GM12874 (cell line): ENCODE data around the gene NTN4.

ENCODE experiments used
- TF ChIP-seq, protein P1 (sequence below): IDR thresholded peaks from 2 replicates; pipeline ENCODE4 v1.5.1; 2011; ENCODE audit warnings: low read depth, mild to moderate bottlenecking, control low read depth, low read length, moderate library complexity; ENCODE audit not compliant: insufficient read depth

Gene NTN4

DNA sequence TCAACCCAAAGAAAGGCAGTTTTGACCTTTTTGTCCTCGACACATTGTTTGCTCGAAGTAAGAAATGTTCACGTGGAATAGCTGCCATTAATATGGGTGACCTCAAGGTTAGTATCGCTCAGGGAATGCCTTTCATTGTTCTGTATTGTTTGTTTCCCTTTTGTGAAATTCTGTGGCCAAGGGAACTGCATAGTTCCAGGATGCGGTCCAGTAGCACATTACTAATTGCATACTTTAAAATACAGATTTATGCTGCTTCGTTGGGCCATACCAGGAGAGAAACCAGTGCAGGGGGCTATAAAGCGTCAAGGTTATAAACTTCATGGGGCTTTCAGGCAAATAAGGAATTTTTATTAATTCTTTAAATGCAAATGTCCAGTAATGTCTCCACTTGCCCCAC, 166.0 kb downstream of the NTN4 start:
- TF ChIP-seq, protein P1, sequence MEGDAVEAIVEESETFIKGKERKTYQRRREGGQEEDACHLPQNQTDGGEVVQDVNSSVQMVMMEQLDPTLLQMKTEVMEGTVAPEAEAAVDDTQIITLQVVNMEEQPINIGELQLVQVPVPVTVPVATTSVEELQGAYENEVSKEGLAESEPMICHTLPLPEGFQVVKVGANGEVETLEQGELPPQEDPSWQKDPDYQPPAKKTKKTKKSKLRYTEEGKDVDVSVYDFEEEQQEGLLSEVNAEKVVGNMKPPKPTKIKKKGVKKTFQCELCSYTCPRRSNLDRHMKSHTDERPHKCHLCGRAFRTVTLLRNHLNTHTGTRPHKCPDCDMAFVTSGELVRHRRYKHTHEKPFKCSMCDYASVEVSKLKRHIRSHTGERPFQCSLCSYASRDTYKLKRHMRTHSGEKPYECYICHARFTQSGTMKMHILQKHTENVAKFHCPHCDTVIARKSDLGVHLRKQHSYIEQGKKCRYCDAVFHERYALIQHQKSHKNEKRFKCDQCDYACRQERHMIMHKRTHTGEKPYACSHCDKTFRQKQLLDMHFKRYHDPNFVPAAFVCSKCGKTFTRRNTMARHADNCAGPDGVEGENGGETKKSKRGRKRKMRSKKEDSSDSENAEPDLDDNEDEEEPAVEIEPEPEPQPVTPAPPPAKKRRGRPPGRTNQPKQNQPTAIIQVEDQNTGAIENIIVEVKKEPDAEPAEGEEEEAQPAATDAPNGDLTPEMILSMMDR = no peak

DNA sequence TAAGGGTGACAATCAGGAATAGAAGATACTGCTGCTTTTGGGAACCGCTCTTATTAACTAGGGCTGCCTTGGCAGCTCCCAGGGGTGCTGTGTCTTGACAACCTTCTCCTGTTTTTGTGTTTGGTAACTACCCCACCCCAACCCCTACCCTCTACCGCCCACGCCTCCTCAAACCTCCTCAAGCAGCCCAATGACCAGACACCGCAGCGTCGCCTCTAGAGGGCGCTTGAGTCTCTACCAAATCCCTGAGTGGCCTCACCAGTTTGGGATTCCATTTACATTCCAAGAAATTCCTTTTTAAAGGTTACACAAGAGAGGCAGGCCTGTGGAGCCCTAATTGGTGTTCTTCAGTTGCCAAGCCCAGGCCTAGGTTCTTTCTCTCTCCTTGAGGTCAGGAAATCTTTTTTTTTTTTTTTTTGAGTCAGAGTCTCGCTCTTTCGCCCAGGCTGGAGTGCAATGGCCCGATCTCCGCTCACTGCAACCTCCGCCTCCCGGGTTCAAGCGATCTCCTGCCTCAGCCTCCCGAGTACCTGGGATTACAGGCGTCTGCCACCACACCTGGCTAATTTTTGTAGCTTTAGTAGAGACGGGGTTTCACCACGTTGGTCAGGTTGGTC, 166.9 kb downstream of the NTN4 start:
- TF ChIP-seq, protein P1 = peak; percentile 78

DNA sequence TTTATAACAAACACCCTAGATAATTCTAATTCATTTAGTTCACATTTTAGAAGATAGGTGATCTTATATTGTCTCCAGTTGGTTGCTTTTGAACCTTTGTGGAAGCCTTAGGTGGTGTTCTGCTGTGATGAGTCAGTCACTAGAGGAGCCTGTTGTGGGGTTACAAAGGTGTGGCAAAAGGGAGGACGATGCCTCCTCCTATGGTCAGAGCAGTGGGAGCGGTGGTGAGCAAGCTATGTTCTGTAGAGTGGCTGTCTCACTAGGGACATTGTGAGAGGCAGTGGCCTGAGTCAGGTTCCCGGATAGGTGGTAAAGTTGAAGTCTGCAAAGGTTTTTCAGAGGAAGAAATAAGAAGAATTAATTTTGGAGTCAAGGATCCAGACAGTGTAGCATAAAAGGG, 167.7 kb downstream of the NTN4 start:
- TF ChIP-seq, protein P1 = no peak

DNA sequence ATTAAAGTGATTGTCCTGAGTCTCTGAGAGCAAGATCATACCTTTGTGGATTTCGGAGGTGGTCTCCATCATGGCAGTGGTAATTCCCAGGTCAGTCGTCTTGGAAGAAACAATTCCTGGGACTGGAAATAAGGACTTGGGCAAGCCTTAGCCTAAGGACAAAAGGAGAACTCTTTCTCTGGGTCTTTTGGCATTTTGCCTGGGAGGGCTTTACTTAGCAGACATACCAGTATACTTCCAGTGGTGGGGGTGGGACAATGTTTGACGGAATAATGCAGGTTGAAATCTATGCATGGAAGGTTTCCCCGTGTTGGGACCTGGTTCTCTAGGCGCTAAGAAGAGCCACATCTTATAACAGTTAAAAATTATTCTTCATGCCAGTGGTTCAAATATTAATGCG, 168.8 kb downstream of the NTN4 start:
- TF ChIP-seq, protein P1 = no peak

DNA sequence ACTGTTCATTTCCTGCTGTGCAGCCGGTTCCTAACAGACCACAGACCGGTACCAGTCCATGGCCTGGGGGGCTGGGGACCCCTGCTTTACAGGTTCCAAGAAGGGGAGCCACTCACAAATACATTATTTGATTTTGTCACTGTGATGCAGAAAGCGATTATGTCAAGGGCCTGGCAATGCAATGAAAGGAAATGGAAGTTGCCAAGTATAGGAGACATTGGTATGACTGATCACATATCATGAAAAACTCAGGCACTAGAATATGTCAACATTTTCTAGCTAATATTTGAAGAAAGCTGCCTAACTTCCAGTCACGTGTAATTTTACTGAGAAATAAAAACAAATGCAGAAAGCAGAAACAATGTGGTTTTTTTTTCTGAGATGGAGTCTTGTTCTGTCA, 170.4 kb downstream of the NTN4 start:
- TF ChIP-seq, protein P1 = no peak

DNA sequence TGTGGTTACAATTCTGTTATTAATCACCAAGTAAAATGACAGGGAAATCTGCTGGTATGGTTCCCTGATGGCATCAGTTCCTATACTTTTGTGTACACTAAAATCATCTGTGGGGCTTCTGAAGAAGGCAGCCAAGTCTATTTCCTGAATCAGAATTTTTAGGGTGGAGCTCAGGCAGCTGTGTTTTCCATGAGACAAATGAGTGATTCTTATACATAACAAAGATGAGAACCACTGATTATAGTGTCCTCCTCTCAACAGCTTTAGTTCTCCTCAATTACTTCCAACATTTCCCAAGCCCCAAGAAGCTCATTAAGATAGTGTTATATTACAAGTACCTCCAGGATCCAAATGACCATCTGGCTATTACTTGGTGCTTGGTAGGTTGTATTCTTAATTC, 174.8 kb downstream of the NTN4 start:
- TF ChIP-seq, protein P1 = no peak

DNA sequence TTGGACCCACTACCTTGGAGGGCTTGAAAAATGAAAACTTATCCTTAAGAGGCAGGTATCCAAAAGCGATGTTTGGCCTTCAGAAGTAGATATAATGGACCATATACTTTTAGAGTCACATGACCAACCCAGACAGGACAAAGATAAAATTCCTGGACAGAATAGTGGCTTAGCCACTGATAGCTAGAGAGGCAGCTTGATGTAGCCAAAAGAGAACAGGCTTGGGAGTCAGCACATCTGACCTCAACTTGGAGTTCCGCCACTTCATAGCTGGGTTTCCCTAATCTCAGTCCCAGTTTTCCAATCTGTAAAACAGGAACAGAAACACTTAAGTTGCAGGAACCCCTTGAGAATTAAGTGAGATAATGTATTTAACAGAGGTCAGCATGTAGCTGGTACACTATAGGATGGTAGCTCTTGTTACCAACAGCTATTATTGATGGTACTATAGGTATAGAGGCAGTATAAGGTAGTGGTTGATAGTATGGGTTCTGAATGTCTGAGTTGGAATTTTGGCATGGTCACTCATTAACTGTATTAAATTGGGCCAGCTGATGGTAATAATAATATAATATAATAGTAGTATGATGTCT, 176.1 kb downstream of the NTN4 start:
- TF ChIP-seq, protein P1 = no peak
